Measurements from ENCODE around the gene SLC19A1.

SLC19A1 gene

DNA sequence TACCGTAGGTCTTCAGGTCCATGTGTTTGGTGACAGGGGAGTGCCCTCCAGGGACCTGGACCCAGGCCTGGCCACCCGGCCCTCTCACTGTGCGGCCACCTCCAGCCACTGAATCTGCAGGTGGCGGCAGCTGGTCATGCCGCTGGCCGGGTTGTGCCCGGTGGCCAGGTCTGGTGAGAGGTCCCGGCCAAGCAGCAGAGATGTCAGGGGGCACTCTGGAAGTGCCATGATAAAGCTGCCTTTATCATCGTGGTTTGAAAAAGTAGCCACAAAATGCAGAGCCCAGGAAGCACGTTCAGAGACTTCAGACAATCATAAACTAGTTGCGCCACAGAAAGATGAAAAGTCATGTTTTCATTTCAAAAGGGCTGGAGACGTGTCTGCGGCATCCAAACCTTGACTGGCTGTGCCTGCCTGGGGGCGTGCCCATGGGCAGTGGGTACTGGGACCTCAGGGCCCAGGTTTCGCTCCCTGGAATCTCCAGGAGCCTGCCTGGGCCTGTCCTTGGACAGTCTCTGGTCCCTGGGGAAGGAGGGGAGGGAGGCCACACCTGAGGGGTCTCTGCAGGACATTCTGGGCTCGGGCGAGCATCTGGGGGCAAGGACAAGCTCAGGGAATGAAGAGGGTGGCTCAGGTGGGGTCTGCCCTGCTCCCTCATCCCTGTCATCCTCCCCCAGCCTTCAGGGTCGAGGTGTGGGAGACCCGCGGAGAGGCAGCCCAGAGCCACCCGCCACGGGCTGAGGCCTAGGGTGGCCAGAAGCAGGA, 92.4 kb downstream of the SLC19A1 start:
- Histone ChIP-seq H3K79me1 (ENCODE audit: low read length) (peaks cover 32% of the 10 kb centered on the region), H3K23ac (ENCODE audit: low read length) (no peak overlapping the region), H3K18ac (ENCODE audit: low read length) (no peak overlapping the region), H2BK120ac (ENCODE audit: low read depth, low read length) (no peak overlapping the region), H3K4ac (ENCODE audit: low read depth, low read length) (no peak overlapping the region), H3K79me2 (ENCODE audit: control insufficient read depth, insufficient read depth, low read length) (peaks cover 55% of the 10 kb centered on the region), H3K4me1 (ENCODE audit: control insufficient read depth, low read depth, low read length) (no peaks in the 10 kb centered on the region), H3K27me3 (ENCODE audit: insufficient read depth, low read length, poor library complexity) (no peaks in the 10 kb centered on the region), H2AK5ac (ENCODE audit: low read length) (no peak overlapping the region), H3K56ac (ENCODE audit: low read length) (no peak overlapping the region), H3K27ac (ENCODE audit: low read depth, low read length) (no peak overlapping the region), H4K8ac (ENCODE audit: low read depth, low read length) (no peak overlapping the region), H3K4me2 (ENCODE audit: low read length) (no peak overlapping the region), H3K4me3 (ENCODE audit: low read length) (no peak overlapping the region), H2BK15ac (replicated peaks; ENCODE audit: low read depth) (no peak overlapping the region), H2BK5ac (ENCODE audit: low read length) (no peak overlapping the region), H4K5ac (ENCODE audit: low read length) (no peak overlapping the region), H3K9ac (ENCODE audit: low read length) (no peak overlapping the region), H3K36me3 (ENCODE audit: control insufficient read depth, insufficient read depth, low read length) (peaks cover 3% of the 10 kb centered on the region)
- no peak for DNase-seq
- no CpG with 5 or more reads among the region's 22 CpGs for WGBS (ENCODE audit: extremely low coverage, insufficient coverage, low lambda C conversion rate)

DNA sequence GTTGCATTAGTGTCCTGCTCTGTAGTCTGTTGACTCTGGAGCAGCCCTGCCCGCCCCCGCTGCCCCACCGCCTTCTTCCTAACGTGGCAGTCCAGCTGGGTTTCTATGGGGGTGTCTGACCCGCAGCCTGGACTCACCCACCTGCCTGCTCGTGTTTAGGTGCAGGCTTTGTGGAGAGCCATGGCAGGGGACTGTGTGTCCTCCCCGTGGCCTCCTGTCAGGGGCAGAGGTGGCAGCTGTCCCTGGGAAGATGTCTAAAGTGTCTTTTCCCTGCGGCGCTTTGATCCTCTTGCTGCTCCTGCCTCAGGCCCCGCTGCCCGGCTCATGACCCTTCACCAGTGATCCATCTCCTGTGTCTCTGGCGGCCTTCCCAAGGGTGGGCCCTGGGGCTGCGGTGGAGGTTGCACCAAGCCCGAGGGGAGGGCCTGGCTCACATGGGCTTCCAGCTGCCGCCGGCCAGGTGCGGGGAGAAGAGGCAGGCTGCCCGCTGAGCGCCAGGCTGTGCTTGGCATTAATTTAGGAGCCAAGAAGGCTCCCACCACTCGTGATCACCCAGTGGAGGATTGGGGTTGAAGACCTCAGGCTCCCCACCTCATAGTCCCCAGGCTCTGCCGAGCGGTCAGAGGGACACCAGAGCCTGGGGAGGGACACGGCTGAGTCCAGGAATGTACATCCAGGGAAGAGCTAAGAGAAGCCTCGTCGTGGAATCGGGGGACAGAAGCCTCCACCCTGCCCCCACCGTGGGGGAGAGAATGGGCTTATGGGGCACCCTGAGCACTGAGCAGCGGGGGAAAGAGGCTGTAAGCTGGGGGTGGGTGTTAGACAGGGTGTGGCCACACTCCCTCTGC, 93.2 kb downstream of the SLC19A1 start:
- Histone ChIP-seq H4K5ac (ENCODE audit: low read length) (no peak overlapping the region), H3K79me2 (ENCODE audit: control insufficient read depth, insufficient read depth, low read length) (peaks cover 53% of the 10 kb centered on the region), H2BK120ac (ENCODE audit: low read depth, low read length) (no peak overlapping the region), H3K4me3 (ENCODE audit: low read length) (no peak overlapping the region), H3K36me3 (ENCODE audit: control insufficient read depth, insufficient read depth, low read length) (peaks cover 3% of the 10 kb centered on the region), H3K27me3 (ENCODE audit: insufficient read depth, low read length, poor library complexity) (no peaks in the 10 kb centered on the region), H3K18ac (ENCODE audit: low read length) (no peak overlapping the region), H3K9ac (ENCODE audit: low read length) (no peak overlapping the region), H3K27ac (ENCODE audit: low read depth, low read length) (no peak overlapping the region), H3K4me1 (ENCODE audit: control insufficient read depth, low read depth, low read length) (no peaks in the 10 kb centered on the region), H3K56ac (ENCODE audit: low read length) (no peak overlapping the region), H2AK5ac (ENCODE audit: low read length) (no peak overlapping the region), H3K79me1 (ENCODE audit: low read length) (peaks cover 29% of the 10 kb centered on the region), H4K8ac (ENCODE audit: low read depth, low read length) (no peak overlapping the region), H2BK5ac (ENCODE audit: low read length) (no peak overlapping the region), H2BK15ac (replicated peaks; ENCODE audit: low read depth) (no peak overlapping the region), H3K23ac (ENCODE audit: low read length) (no peak overlapping the region), H3K4ac (ENCODE audit: low read depth, low read length) (no peak overlapping the region), H3K4me2 (ENCODE audit: low read length) (no peak overlapping the region)
- no CpG with 5 or more reads among the region's 28 CpGs for WGBS (ENCODE audit: extremely low coverage, insufficient coverage, low lambda C conversion rate)
- DNase-seq = no peak

DNA sequence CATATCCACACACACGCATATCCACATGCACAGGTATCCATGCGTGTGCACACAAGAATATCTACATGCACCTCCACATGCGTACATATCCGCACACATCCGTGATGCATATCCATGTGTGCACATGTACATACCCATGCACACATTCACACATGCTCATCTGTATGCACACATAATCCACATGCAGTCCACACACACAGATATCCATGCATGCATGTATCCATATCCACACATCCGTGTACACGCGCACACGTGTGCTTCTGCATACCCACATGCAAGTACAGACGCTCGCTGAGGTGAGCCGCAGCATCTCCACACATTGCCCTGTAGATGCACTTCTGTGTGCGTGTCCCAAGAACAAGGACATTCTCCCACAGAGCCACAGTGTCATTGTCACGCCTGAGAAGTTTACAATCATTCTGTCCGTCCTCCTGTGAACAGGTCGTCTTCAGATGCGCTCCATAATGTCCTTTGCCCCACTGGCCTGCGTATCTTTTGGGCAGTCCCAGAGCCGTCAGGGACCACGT, 93.9 kb downstream of the SLC19A1 start:
- peaks cover 53% of the 10 kb centered on the region for H3K79me2 ChIP-seq (ENCODE audit: control insufficient read depth, insufficient read depth, low read length)

More for the DNA sequence above, 93.9 kb downstream of the SLC19A1 start:
- H3K56ac ChIP-seq (ENCODE audit: low read length) = no peak overlapping the region
- H2BK15ac ChIP-seq (replicated peaks; ENCODE audit: low read depth) = no peak overlapping the region
- H3K4me2 ChIP-seq (ENCODE audit: low read length) = no peak overlapping the region
- no peaks in the 10 kb centered on the region for H3K4me1 ChIP-seq (ENCODE audit: control insufficient read depth, low read depth, low read length)
- H3K9ac ChIP-seq (ENCODE audit: low read length) = no peak overlapping the region
- no peak overlapping the region for H2BK5ac ChIP-seq (ENCODE audit: low read length)
- no CpG with 5 or more reads among the region's 20 CpGs for WGBS (ENCODE audit: extremely low coverage, insufficient coverage, low lambda C conversion rate)
- peaks cover 3% of the 10 kb centered on the region for H3K36me3 ChIP-seq (ENCODE audit: control insufficient read depth, insufficient read depth, low read length)
- no peak overlapping the region for H3K4me3 ChIP-seq (ENCODE audit: low read length)
- H4K5ac ChIP-seq (ENCODE audit: low read length) = no peak overlapping the region
- H2AK5ac ChIP-seq (ENCODE audit: low read length) = no peak overlapping the region
- no peak overlapping the region for H2BK120ac ChIP-seq (ENCODE audit: low read depth, low read length)
- no peak overlapping the region for H3K4ac ChIP-seq (ENCODE audit: low read depth, low read length)
- no peak overlapping the region for H3K18ac ChIP-seq (ENCODE audit: low read length)
- no peak overlapping the region for H3K27ac ChIP-seq (ENCODE audit: low read depth, low read length)
- peaks cover 27% of the 10 kb centered on the region for H3K79me1 ChIP-seq (ENCODE audit: low read length)
- no peaks in the 10 kb centered on the region for H3K27me3 ChIP-seq (ENCODE audit: insufficient read depth, low read length, poor library complexity)
- no peak for DNase-seq
- H3K23ac ChIP-seq (ENCODE audit: low read length) = no peak overlapping the region
- H4K8ac ChIP-seq (ENCODE audit: low read depth, low read length) = no peak overlapping the region

Small RNAs within 50 kb of the gene (small RNA-seq; reads per million reads assigned to genes)
- 0.90 reads per million for gene MIR6815 (ENCODE audit: insufficient read depth)
